Cardiac fibroblast (primary cell): ENCODE measurements around the gene ST3GAL4.
A peak's percentile ranks its signal among the peaks of the same experiment; 100 is the strongest.

ENCODE experiments used
- DNase-seq, 2 donors: peaks; one replicate each; pipeline versions ENCODE4 v3.0.0 to v3.0.0-alpha.2; 2010; ENCODE audit warnings: low read depth in 2 of 2
- H3K4me3 ChIP-seq, 2 donors: replicated peaks in 1 of 2; 1 replicate in 1 of 2; 2 replicates in 1 of 2; pipeline ENCODE4 v1.5.1; 2011; ENCODE audit warnings: low read depth in 2 of 2, low read length in 2 of 2, mild to moderate bottlenecking in 2 of 2, moderate library complexity in 1 of 2
- CTCF ChIP-seq: IDR thresholded peaks from one replicate; pipeline ENCODE4 v1.5.1; 2011; ENCODE audit warnings: low read depth, mild to moderate bottlenecking, low read length, inconsistent platforms

ST3GAL4 gene

GRCh38 chr11:126407101-126407521 lies 51.6 kb downstream of the ST3GAL4 start:
- no peak for DNase-seq
- no peak overlapping the region for H3K4me3 ChIP-seq
- TF ChIP-seq CTCF: no peak

- no peak overlapping the region for H3K4me3 ChIP-seq
- DNase-seq: no peak
- no peak for TF ChIP-seq CTCF
Measured at GRCh38 chr11:126407682-126408288, 52.3 kb downstream of the ST3GAL4 start.

GRCh38 chr11:126408496-126408895 lies 53.0 kb downstream of the ST3GAL4 start:
- DNase-seq: no peak
- TF ChIP-seq CTCF: no peak
- no peak overlapping the region for H3K4me3 ChIP-seq

DNA sequence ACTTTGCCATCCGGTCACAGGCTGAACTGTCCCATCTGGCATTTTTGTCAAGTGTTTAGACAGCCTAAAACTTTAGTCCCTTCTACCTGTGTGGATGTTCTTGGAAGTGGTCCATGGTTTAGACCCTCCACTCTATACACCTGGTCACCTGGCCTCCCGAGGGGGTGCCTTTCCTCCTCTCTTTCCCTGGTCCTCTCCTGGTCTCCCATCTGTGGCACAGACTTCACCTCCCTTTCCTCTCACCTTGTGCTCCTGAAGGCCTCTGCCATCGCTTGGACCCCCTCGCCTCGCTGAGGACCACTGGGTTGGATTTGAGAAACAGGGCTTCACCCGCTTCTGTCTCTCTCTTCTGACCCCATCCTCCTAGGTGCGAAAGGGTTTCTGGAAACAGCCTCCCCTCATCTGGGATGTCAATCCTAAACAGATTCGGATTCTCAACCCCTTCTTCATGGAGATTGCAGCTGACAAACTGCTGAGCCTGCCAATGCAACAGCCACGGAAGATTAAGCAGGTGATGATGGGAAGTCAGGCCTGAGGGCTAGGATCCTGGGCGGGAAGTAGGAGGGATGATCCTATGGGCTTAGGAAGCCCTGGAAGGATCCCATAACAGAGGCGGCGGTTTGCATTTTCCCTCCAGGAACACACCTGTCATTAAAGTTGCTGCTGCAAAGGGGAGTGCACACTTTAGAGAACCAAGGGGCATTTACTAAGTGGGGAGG lies 53.6 kb downstream of the ST3GAL4 start:
- TF ChIP-seq CTCF: no peak
- DNase-seq: no peak
- H3K4me3 ChIP-seq: no peak overlapping the region

GRCh38 chr11:126409620-126409985 lies 54.1 kb downstream of the ST3GAL4 start:
- H3K4me3 ChIP-seq: no peak overlapping the region
- DNase-seq: no peak
- no peak for TF ChIP-seq CTCF

GRCh38 chr11:126410649-126411048 lies 55.2 kb downstream of the ST3GAL4 start:
- peak in 1 of 2 donors; percentile 71 for DNase-seq
- H3K4me3 ChIP-seq: no peak overlapping the region
- TF ChIP-seq CTCF: no peak
